Activated CD4-positive, alpha-beta T cell treated with anti-CD3 and anti-CD28 coated beads, Interleukin-2, amount 50 U/mL, for 16 hours (primary cell): ENCODE data around the gene ZG16.

Experiments used
- DNase-seq: peaks from one replicate; pipeline ENCODE4 v3.0.0-alpha.2; 2020

The ZG16 gene

GRCh38 chr16:29810699-29811169, 32.7 kb downstream of the ZG16 start:
- no peak for DNase-seq

- peak; percentile 89 for DNase-seq
Observed at GRCh38 chr16:29811170-29811895, 33.3 kb downstream of the ZG16 start.

GRCh38 chr16:29811896-29812665, 34.0 kb downstream of the ZG16 start, which contains the start of gene PRRT2:
PRRT2 (plus strand) TSS chr16:29812193; CDS start chr16:29813055, 862 bp downstream.
- no peak for DNase-seq

GRCh38 chr16:29812754-29813643, 34.9 kb downstream of the ZG16 start:
- DNase-seq, result no peak

- DNase-seq, result no peak
Observed at GRCh38 chr16:29813644-29814562, 35.8 kb downstream of the ZG16 start.

GRCh38 chr16:29814592-29814991, 36.5 kb downstream of the ZG16 start:
- no peak for DNase-seq

GRCh38 chr16:29815032-29815721, 37.1 kb downstream of the ZG16 start:
- DNase-seq, result no peak

GRCh38 chr16:29815793-29816693, 38.0 kb downstream of the ZG16 start, which contains the start of gene PAGR1:
PAGR1 (plus strand) TSS chr16:29816152; CDS start chr16:29816526, 374 bp downstream.
- DNase-seq, result peak; percentile 100

GRCh38 chr16:29816694-29817441, 38.8 kb downstream of the ZG16 start:
- DNase-seq, result peak; percentile 74

GRCh38 chr16:29818082-29818481, 40.0 kb downstream of the ZG16 start:
- DNase-seq, result no peak

GRCh38 chr16:29819506-29819905, 41.5 kb downstream of the ZG16 start:
- no peak for DNase-seq

- DNase-seq, result peak; percentile 72
Observed at GRCh38 chr16:29820271-29820701, 42.2 kb downstream of the ZG16 start, which contains the start of gene MVP. MVP (plus strand) TSS chr16:29820462; CDS start chr16:29830550, 10,088 bp downstream.

- no peak for DNase-seq
Observed at GRCh38 chr16:29820730-29821642, 42.9 kb downstream of the ZG16 start.

- DNase-seq, result no peak
Observed at GRCh38 chr16:29821643-29822115, 43.6 kb downstream of the ZG16 start.

GRCh38 chr16:29824589-29825144, 46.6 kb downstream of the ZG16 start:
- no peak for DNase-seq

- peak; percentile 86 for DNase-seq
Observed at GRCh38 chr16:29825145-29826044, 47.3 kb downstream of the ZG16 start.
